ENCODE measurements around the gene C5orf15.

Gene C5orf15

GRCh38 chr5:133967124-133967523 is 1.3 kb downstream of the C5orf15 start:
- Histone ChIP-seq H3K4me2 (ENCODE audit: low read length) (peak overlapping the region; percentile 77), H3K9me3 (ENCODE audit: insufficient read depth, low read length) (no peaks in the 10 kb centered on the region), H3K4me1 (ENCODE audit: low read length) (peaks cover 14% of the 10 kb centered on the region), H4K20me1 (ENCODE audit: insufficient read depth, low read length) (no peaks in the 10 kb centered on the region), H2AFZ (ENCODE audit: low read depth, low read length) (no peak overlapping the region), H3K79me2 (ENCODE audit: low read length) (peaks cover 59% of the 10 kb centered on the region), H3K36me3 (replicated peaks; ENCODE audit: low read depth, low read length) (peaks cover 6% of the 10 kb centered on the region), H3K9ac (ENCODE audit: low read length) (no peak overlapping the region), H3K4me3 (ENCODE audit: low read length) (peak overlapping the region; percentile 84), H3K27me3 (ENCODE audit: low read depth, low read length) (no peaks in the 10 kb centered on the region), H3K27ac (ENCODE audit: low read length) (no peak overlapping the region)
- TF ChIP-seq EZH2phosphoT487 (IDR thresholded peaks at IDR 0.05; ENCODE audit: low read depth) = no peak
- TF ChIP-seq, protein P1, sequence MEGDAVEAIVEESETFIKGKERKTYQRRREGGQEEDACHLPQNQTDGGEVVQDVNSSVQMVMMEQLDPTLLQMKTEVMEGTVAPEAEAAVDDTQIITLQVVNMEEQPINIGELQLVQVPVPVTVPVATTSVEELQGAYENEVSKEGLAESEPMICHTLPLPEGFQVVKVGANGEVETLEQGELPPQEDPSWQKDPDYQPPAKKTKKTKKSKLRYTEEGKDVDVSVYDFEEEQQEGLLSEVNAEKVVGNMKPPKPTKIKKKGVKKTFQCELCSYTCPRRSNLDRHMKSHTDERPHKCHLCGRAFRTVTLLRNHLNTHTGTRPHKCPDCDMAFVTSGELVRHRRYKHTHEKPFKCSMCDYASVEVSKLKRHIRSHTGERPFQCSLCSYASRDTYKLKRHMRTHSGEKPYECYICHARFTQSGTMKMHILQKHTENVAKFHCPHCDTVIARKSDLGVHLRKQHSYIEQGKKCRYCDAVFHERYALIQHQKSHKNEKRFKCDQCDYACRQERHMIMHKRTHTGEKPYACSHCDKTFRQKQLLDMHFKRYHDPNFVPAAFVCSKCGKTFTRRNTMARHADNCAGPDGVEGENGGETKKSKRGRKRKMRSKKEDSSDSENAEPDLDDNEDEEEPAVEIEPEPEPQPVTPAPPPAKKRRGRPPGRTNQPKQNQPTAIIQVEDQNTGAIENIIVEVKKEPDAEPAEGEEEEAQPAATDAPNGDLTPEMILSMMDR (IDR thresholded peaks at IDR 0.05; ENCODE audit: low read depth, low read length) = no peak

DNA sequence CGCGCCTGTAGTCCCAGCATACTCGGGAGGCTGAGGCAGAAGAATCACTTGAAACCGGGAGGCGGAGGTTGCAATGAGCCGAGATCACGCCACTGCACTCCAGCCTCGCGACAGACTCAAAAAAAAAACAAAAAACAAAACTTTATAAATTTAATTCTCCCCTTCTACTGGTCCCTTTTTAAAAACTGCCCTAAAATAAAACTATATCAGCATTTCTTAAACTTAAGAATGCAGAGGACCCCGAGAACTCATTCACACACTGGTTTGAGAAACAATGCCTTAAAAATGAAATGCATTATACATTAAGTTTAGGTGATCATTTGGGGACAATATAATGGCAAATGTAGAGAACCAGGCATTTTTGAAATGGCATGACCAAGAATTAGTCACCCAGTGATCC is 2.3 kb downstream of the C5orf15 start:
- H2AFZ ChIP-seq (ENCODE audit: low read depth, low read length) = no peak overlapping the region
- H3K4me3 ChIP-seq (ENCODE audit: low read length) = no peak overlapping the region
- no peak overlapping the region for H3K9ac ChIP-seq (ENCODE audit: low read length)
- H3K27me3 ChIP-seq (ENCODE audit: low read depth, low read length) = no peaks in the 10 kb centered on the region
- H3K4me1 ChIP-seq (ENCODE audit: low read length) = peaks cover 14% of the 10 kb centered on the region
- TF ChIP-seq EZH2phosphoT487 (IDR thresholded peaks at IDR 0.05; ENCODE audit: low read depth) = no peak
- TF ChIP-seq, protein P1 (IDR thresholded peaks at IDR 0.05; ENCODE audit: low read depth, low read length) = no peak
- peaks cover 60% of the 10 kb centered on the region for H3K79me2 ChIP-seq (ENCODE audit: low read length)
- H3K27ac ChIP-seq (ENCODE audit: low read length) = no peak overlapping the region
- peaks cover 3% of the 10 kb centered on the region for H3K36me3 ChIP-seq (replicated peaks; ENCODE audit: low read depth, low read length)
- no peak overlapping the region for H3K4me2 ChIP-seq (ENCODE audit: low read length)
- H3K9me3 ChIP-seq (ENCODE audit: insufficient read depth, low read length) = no peaks in the 10 kb centered on the region
- no peaks in the 10 kb centered on the region for H4K20me1 ChIP-seq (ENCODE audit: insufficient read depth, low read length)

GRCh38 chr5:133963493-133964128 is 4.8 kb downstream of the C5orf15 start:
- Histone ChIP-seq H3K9ac (ENCODE audit: low read length) (no peak overlapping the region), H3K36me3 (replicated peaks; ENCODE audit: low read depth, low read length) (no peaks in the 10 kb centered on the region), H3K27me3 (ENCODE audit: low read depth, low read length) (no peaks in the 10 kb centered on the region), H3K4me3 (ENCODE audit: low read length) (no peak overlapping the region), H2AFZ (ENCODE audit: low read depth, low read length) (no peak overlapping the region), H4K20me1 (ENCODE audit: insufficient read depth, low read length) (no peaks in the 10 kb centered on the region), H3K4me1 (ENCODE audit: low read length) (peaks cover 9% of the 10 kb centered on the region), H3K27ac (ENCODE audit: low read length) (no peak overlapping the region), H3K79me2 (ENCODE audit: low read length) (peaks cover 57% of the 10 kb centered on the region), H3K4me2 (ENCODE audit: low read length) (no peak overlapping the region), H3K9me3 (ENCODE audit: insufficient read depth, low read length) (no peaks in the 10 kb centered on the region)
- TF ChIP-seq, protein P1 (IDR thresholded peaks at IDR 0.05; ENCODE audit: low read depth, low read length) = no peak
- TF ChIP-seq EZH2phosphoT487 (IDR thresholded peaks at IDR 0.05; ENCODE audit: low read depth) = no peak

DNA sequence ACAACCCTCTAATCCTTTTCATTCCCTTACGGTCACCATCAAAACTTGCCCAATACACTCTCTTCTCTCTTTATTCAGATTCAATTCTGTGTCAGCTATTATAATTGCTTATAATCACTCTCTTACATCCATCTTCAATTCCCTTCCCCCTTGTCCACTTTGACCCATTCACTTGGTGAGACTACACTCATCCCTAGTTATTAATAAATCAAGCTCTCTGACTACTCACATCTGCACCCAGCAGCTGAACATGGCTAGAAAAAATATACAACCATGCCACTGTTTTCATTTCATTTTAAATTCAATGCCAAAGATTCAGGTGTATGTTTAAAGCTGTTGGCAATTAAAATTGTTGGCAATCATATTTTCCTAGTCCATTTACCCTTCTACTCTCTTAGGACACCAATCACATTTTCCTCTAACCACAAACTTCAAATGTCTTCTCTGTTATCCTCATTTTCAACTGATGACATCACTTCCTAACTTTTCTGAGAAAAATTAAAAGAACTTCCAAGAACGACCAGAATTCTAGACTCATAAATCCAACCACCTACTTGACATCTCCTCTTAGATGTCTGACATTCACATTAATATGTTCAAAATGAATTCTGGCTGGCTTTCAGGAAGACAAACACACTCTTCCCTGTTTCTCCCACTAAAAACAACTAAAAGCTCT is 5.5 kb downstream of the C5orf15 start:
- Histone ChIP-seq H3K9me3 (ENCODE audit: insufficient read depth, low read length) (no peaks in the 10 kb centered on the region), H3K27ac (ENCODE audit: low read length) (no peak overlapping the region), H3K36me3 (replicated peaks; ENCODE audit: low read depth, low read length) (no peaks in the 10 kb centered on the region), H3K4me1 (ENCODE audit: low read length) (peaks cover 16% of the 10 kb centered on the region), H3K4me2 (ENCODE audit: low read length) (no peak overlapping the region), H3K9ac (ENCODE audit: low read length) (no peak overlapping the region), H3K79me2 (ENCODE audit: low read length) (peaks cover 52% of the 10 kb centered on the region), H3K27me3 (ENCODE audit: low read depth, low read length) (no peaks in the 10 kb centered on the region), H3K4me3 (ENCODE audit: low read length) (no peak overlapping the region), H2AFZ (ENCODE audit: low read depth, low read length) (no peak overlapping the region), H4K20me1 (ENCODE audit: insufficient read depth, low read length) (no peaks in the 10 kb centered on the region)
- TF ChIP-seq, protein P1 (IDR thresholded peaks at IDR 0.05; ENCODE audit: low read depth, low read length) = no peak
- TF ChIP-seq EZH2phosphoT487 (IDR thresholded peaks at IDR 0.05; ENCODE audit: low read depth) = no peak
